NCI-H748 (cell line): ENCODE data around the gene RCN2.

Experiments
- DNase-seq: peaks from one replicate; lab custom pipeline; 2025; ENCODE audit not compliant: unreplicated experiment; lab: John Stamatoyannopoulos, UW

Gene RCN2

DNA sequence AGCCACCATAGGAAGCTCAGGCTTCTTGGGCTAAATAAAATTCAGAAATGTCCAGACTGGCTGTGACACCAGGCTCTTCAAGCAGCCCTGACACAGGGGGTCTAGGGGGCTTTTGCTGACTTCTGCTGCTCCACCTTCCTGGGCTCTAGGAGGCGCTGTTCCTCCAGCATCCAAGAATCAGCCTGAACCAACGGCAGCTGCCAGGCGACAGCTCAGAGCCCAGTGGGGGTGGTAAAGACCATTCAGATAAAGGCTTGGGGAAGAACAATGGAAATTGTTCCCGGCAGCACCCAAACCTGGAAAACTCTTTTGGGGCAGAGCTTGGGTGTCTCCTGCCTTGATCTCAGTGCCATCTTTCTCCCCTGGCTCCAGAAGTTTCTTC is 41.8 kb downstream of the RCN2 start:
- DNase-seq, result peak; percentile 27

DNA sequence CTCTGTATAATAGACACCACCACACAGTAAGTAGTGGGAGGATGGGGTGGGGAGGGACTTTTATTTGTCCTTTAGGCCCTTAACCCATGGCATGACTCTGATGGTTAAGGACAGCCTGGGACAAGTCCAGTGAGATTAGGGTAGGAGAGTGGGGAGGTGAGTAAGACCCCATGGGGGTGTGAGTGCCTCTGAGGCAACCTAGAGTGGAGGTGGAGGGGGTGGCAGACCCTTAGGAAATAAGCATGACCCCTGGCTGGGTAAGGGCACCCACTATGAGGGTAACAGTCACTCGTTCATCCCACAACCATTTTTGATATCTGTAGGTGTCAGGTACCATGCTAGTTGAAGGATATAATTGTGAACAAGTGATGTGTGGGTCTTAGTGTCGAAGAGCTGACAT is 42.4 kb downstream of the RCN2 start:
- no peak for DNase-seq

DNA sequence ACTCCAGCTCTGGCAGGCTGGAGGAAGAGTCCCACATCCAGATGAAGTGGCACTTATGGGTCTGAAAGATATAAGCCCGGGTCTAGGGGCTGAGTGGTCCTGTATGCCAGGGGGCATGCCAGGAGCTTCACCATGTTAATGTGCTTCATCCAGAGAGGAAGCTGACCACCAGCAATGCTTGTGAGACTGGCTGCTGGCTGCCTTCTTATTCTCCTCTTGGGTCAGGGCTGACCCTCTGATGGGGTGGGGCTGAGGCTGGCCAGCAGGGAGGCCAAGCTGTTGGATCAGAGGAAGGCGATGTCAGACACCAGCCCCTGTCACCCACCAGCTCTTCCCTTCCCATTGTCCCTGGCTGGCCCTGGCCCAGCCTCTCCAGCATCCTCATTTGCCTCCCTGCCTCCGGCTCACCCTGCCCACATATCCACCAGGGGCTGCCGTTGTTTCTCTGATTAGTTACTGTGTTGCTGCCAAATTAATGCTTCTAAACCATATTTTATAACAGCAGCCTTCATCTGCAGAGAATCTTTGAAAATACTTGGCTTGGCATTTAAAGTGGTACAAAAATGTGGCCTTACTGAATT is 43.0 kb downstream of the RCN2 start:
- DNase-seq, result no peak

DNA sequence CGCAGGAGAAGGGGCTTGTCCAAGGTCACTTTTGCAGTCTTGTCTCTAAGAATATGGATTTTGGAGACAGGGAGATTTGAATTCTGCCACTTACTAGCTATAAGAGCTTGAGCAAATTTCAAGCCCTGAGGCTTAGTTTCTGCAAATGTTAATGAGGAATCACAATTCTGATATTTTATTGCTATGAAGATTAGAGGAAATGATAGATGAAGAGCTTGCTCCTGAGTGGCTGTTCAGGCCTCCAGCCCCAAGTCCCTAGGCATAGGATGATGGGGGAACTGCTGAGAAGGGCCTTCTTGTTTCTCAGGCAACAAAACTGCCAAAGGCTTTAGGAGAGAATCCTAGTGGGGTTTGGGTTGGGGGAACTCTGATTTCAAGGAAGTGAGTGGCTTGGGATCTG is 44.6 kb downstream of the RCN2 start:
- DNase-seq, result no peak

DNA sequence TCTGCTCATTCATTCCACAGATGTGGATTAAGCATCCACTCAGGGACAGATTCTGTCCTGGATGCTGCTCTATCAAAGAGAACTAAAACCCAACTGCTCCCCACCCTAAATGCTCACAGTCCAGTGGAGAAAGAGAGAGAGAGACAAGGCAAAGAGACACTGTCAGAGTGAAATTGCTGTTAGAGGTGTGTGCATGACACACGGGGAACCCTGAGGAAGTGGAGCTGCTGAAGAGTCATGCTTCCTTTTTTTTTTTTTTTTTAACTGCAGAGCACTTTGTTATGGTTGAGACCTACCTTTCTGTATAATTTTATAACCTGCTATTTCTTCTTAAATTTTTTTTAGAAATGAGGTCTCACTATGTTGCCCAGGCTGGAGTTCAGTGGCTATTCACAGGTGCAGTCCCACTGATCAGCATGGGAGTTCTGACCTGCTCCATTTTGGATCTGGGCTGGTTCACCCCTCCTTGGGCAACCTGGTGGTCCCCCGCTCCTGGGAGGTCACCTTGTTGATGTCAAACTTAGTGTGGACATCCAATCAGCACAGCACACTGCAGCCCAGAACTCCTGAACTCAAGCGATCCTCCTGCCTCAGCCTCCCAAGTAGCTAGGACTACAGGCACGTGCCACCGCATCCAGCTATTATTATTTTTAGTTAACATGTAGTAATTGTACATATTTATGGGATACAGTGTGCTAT is 45.2 kb downstream of the RCN2 start:
- DNase-seq, result no peak

DNA sequence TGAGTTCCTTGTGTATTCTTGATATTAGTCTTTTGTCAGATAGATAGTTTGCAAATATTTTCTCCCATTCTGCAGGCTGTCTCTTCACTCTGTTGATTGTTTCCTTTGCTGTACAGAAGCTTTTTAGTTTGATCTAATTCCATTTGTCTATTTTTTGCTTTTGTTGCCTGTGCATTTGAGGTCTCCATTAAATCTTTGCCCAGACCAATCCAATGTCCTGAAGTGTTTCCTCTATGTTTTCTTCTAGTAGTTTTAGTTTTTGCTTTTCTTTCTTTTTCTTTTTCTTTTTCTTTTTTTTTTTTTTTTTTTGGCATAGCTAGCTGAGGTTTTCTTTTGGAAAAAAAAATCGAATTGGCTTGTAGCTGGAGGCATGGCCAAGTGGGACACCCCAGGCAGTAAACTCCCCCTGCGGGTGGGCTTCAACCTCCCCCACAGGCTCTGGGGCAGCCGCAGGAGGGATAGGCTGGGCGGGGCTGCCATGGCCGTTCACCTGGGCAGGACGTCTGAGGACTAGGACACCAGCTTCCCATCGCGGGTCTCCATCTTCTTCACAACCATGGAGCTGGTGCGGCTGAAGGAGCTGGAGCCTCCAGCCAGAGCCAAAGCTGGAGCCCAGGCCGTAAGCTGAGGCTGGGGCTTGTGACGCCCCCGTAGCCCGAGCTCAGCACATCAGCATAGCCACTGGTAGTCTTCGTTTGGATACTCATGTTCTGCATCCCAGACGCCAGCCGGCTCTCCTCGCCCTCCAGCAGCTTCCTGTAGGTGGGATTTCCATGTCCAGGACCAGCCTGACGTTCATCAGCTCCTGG is 47.2 kb downstream of the RCN2 start:
- DNase-seq, result no peak

DNA sequence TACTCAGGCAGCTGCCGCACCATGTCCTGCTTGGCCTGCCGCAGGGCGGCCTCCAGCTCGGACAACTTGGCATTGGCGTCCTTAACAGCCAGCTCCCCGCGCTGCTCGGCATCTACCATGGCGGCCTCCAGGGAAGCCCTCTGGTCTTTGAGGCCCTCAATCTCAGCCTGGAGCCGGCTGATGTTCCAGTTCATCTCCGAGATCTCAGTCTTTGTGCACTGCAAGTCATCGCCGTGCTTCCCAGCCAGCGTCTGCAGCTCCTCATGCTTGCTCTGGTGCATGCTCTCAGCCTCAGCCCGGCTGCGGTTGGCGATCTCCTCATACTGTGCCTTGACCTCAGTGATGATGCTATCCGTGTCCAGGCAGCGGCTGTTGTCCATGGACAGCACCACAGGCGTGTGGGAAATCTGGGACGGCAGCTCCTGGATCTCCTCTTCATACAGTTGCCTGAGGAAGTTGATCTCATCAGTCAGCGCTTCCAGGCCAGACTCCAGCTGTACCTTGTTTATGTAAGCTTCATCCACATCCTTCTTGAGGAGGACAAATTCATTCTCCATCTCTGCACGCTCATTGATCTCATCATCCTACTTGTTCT is 47.9 kb downstream of the RCN2 start:
- no peak for DNase-seq

DNA sequence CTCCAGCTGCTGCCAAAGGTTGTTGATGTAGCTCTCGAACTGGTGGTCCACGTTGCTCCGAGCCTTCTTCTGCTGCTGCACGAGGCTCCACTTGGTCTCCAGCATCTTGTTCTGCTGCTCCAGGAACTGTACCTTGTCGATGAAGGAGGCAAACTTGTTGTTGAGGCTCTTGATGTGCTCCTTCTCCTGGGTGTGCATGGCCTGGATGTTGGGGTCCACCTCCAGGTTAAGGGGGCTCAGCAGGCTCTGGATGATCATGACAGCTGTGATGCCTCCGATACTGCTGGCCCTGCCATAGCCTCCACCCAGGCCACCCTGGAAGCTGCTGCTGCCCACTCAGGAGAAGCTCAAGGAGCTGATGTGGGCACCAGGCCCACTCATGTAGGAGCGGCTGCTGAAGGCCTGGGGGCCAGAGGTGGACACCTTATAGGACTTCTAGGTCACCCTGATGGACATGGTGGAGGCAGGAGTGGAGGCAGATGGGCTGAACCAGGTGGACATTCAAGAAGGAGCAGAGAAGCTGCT is 48.5 kb downstream of the RCN2 start:
- DNase-seq, result no peak

DNA sequence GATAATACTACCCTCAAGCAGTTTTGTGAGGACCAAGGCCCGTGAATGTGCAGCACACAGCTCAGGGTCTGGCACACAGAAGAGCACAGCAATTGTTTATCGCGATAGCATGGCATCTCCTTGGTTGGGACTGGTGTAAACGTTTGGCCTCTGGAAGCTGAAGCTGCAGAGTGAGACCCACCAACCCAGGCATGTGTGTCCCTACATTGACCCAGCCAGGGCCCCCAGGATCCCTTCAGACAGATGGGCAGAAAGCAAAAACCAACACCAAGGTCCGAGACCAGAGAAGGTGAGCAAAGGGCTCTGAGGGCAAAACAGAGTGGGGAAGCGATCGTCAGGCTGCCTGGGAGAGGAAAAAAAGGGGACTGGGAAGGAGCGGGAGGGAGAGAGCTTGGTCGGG is 50.8 kb downstream of the RCN2 start:
- DNase-seq, result no peak

DNA sequence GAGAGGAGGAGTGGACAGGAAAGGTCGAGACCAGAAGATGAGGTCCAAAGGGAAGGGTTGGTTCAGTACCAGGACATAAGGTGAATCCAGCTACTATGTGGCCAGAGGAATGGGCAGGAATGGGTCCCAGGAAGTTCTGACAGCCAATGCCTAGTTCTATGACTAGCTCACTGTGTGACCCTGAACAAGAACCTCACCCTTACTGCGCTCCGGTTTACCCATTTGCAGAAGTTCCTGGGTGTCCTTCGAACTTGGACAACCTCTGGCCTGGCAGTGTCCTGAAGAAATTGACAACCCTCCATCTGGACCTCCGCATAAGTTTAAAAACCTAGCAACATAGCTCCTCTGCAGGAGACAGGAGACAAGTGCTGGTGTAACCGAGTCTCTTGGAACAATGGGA is 51.2 kb downstream of the RCN2 start:
- DNase-seq, result no peak

DNA sequence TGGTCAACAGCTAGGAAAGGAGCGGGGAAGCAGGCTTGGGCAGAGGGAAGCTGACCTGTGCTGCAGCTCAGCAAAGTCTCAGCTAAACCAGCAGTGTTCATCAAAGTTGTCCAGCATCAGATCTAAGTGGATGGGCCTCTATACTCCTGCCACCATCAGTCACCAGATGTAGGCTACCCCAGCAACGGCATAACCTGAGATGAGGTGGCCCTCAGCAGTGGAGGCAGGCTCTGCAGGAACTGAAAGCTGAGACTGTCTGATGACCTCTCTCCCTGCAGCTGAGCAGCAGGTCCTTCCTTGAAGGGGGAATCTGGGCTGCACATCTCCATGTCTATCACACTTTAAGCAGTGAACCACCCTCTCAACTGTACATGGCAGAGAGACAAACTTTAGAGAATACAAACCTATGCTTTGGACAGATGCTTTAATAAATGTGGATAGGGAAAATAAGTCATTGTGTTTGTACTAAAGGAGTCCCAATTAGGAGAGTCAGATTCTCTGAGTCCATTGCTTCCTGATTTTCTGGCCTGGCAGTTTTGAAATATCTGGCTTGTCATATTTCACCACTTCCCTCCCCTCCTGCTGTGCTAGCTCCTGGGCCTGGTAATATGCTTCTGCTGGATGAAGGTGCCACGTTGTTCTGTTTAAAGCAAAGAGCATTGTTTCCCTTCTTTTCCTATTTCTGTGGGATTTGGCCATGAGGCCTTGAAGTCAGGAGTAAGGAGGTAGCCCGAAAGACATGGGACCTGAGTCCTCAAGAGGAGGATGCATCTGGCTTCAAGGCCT is 52.2 kb downstream of the RCN2 start:
- DNase-seq, result no peak

DNA sequence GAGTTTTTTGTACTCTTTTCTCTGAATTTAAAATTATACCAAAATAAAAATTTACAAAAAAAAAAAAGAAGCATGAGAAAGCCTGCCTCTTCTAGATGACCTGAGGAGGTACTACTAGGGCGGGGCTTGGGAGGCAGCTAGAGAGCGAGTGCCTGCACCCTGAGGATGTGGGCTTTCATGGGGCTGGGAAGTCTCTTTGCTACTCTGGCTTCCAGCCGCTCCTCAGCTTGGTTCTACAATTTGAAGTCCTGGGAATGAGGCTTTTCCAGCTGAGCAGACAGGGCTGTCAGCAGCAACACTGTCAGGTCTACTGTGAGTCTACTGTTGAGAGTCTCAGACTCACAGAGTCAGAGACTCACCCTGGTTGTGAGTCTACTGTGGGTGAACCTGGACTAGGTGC is 55.2 kb downstream of the RCN2 start:
- DNase-seq, result no peak

DNA sequence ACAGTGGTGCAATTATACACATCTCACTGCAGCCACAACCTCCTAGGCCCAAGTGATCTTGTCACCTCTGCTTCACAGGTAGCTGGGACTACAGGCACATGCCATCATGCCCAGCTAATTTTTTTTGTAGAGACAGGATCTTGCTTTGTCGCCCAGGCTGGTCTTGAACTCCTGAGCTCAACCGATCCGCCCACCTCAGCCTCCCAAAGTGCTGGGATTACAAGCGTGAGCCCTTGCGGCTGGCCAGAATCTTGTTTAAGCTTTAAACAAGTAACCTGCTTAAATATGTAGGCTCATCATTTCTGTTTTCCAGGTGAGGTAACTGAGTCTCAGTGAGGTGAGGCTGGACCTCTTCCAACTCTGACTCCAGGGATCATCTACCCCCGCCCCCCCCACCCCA is 55.7 kb downstream of the RCN2 start:
- DNase-seq, result no peak

DNA sequence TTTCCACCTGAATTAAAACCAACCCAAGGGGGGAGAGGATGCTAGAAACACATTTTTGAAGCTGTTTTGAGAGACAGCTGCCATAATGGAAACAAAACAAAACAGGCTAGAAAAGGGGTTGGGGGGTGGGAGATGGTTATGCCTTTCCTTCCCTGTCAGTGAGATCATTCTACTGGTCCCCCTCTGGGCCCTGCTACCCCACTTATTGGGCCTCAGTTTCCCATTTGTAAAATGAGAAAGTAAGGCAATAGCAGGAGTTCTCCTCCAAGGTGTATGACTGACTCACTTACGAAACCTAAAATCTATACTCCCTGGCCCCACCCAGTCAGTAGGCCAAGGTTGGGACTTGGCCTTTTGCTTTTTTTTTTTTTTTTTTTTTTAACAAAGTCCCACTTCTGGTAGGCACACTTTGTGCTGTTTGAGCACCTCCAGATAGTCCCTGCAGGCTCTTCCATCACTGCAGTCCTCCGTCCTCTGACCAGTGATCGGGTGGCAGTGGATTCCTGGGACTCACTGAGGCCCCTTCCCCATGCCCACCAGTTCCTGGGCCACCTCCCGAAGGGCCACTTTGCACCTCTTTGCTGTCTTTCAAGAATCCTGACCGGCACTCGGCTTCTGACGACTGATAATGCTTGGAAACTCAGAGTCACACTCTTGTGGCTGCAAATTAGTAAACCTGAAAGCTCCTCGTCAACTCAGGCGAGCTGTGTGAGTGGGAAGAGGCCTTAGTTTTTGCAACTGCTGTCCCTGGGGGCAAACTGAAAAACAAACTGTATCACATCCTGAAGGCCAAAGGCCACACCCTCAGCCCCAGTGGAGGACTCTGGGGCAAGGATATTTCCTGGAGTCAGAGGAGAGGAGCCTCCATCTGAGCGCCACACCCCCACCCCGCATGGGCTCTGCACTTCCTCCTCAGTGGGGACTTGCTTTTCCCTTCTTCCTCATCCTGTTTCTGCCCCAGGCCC is 56.6 kb downstream of the RCN2 start:
- DNase-seq, result no peak

DNA sequence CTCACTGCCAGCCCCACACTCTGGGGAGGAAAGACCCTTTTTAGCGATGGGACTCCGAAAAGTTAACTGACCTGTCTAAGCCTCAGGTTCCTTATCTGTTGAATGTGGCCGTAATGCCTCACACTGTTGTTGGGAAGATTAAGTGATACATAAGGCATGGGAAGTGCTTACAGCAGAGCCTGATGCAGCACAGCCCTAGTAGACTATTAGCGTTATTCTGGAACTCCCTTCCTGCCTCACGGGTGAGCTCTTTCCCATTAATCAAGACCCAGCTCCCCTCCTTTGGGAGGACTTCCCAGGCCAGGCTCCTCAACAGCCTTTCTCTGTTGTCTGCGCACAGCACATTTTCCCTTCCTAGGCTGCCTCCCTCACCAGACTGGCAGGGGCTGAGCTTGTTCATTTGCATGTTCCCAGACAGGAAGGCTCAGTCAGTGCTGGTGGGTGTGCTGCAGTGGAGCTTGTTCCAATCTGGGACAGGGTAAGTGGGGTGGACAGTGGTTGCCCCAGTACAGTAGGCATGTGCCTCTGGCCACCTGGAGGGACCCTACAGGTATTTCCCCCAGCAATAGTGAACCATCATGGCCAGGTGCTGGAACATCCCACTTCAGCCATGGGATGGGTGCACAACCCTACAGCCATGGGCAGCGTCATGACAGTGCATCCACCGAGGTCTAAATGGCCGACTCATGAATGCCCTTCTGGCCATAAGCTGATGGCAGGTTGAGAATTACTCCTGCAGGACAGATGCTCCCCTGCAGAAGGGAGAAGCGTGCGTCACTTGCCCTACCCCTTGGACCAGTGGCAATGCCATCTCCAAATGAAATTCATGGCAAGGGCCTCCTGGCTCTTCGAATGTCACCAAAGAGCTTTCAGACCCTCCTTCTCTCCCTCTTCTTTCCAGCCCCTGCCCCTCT is 57.6 kb downstream of the RCN2 start:
- no peak for DNase-seq

DNA sequence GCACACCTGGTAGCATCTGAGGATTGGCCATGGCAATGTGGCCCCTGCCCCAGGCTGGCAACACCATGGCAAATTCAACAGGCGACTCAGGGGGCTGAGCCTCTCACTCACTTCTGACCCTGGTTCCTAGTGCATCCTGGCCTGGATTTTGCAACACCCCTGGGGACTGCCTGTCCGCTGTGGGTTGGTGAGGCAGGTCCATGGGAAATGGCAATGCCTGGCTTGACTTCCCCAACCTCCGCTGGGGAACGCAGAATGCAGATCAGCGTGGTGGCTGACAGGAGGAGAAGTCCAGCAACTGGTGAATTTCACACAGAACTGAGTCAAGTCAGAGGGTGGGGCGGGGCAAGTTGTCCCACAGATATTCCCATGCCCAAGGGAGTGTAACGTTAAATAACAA is 59.5 kb downstream of the RCN2 start:
- no peak for DNase-seq

DNA sequence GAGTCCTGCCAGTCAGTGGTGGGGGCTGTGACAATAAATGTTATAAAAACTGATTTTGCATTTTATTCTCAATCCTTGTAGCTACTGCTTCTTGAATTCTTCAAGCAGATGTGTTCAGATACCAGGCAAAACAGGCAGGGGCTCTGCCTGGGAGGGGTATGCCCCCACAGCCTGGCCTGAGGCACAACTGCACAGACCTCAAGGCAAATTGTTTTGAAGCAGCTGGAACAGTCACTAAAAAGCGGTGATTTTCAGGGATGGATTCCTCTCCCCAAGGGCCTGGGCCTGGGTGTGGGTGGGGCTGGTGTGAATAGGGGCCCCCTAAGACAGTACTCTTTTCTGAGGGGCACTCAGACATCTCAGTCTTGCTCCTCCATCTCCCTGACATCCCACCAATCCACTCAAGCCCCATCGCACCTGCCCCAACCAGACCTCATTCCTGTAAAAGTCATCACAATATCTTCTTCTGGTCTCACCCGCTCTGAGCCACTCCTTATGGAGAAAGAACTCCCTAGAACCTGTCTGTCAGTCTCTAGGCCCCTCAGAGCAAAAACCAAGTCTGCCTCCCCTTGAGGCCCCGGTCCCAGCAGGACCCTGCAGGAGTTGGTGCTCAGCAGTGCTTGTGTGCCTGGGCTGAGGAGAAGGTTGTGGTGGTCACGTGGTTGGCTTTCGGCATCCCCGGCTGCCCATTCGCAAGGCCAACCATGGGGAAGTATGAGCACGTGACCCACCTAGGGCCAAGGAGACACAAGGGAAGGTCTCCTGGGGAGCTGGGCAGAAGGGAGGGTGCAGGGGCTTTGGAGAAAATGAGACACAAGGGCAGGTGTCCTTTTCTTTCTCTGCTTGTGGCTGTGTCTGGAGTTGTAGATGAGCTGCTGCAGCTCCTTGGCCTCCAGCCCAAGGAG is 60.4 kb downstream of the RCN2 start:
- no peak for DNase-seq
